ENCODE measurements around the gene CCRL2. TPM values are rescaled to one million over a fixed set of nuclear protein-coding genes. Genes with fewer than 3 reads are reported as not detected.

CCRL2 gene
- total RNA-seq, 4 donors from 2014 or later, result 13.5 to 21.2 (median 16.0) TPM; not detected in 1

DNA sequence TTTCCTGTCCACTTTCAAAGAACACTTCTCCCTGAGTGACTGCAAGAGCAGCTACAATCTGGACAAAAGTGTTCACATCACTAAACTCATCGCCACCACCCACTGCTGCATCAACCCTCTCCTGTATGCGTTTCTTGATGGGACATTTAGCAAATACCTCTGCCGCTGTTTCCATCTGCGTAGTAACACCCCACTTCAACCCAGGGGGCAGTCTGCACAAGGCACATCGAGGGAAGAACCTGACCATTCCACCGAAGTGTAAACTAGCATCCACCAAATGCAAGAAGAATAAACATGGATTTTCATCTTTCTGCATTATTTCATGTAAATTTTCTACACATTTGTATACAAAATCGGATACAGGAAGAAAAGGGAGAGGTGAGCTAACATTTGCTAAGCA is 1.8 kb downstream of the CCRL2 start:
- no peak overlapping the region for H3K27ac ChIP-seq
- no peaks in the 10 kb centered on the region for H3K9me3 ChIP-seq
- peaks cover 0 to 38% (median 8%) of the 10 kb centered on the region in 4 donors for H3K4me1 ChIP-seq
- TF ChIP-seq POLR2A (IDR thresholded peaks at IDR 0.05), result no peak
- TF ChIP-seq, protein P1, sequence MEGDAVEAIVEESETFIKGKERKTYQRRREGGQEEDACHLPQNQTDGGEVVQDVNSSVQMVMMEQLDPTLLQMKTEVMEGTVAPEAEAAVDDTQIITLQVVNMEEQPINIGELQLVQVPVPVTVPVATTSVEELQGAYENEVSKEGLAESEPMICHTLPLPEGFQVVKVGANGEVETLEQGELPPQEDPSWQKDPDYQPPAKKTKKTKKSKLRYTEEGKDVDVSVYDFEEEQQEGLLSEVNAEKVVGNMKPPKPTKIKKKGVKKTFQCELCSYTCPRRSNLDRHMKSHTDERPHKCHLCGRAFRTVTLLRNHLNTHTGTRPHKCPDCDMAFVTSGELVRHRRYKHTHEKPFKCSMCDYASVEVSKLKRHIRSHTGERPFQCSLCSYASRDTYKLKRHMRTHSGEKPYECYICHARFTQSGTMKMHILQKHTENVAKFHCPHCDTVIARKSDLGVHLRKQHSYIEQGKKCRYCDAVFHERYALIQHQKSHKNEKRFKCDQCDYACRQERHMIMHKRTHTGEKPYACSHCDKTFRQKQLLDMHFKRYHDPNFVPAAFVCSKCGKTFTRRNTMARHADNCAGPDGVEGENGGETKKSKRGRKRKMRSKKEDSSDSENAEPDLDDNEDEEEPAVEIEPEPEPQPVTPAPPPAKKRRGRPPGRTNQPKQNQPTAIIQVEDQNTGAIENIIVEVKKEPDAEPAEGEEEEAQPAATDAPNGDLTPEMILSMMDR (IDR thresholded peaks at IDR 0.05), result no peak
- no peak for DNase-seq
- no peaks in the 10 kb centered on the region for H3K36me3 ChIP-seq
- H3K27me3 ChIP-seq, result no peaks in the 10 kb centered on the region
- no peak overlapping the region for H3K4me3 ChIP-seq

DNA sequence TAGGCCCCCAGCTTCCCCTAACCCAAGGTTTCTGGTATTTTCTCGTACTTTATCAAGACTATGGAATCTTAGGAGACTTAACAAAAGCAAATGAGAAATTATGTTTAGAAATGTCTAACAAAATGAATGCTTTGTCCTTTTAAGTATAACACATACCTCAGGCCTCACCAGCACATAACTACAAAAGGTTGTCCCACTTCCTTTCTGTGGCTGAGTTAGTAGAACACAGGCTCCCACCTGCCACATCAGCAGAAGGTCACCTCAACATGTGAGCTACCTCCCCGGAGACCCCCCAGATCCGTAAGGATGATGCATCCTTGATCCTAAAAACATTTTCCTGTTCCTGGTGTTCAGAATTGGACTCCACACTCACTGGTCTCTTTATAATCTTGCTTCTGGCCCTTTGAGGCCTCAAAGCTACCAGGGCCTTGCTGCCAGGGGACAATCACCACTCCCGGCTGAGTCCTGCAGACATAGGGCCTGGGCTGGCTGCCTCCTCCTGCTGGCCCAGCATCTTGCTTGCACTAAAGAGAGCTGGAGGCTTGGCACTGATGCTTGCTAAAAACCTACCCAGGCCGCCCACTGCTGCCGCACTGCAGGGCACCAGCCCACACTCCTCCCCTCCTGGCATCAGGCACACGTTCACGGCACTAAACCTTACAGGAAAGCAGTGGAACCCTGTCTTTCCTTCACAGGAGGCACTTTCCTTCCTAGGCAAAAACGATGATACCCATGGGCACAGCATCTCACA is 2.9 kb downstream of the CCRL2 start:
- H3K4me3 ChIP-seq, result no peak overlapping the region
- no peak overlapping the region for H3K27ac ChIP-seq
- H3K4me1 ChIP-seq, result peaks cover 0 to 32% (median 8%) of the 10 kb centered on the region in 4 donors
- TF ChIP-seq POLR2A (IDR thresholded peaks at IDR 0.05), result no peak
- TF ChIP-seq, protein P1 (IDR thresholded peaks at IDR 0.05), result no peak
- no peak for DNase-seq
- H3K27me3 ChIP-seq, result no peaks in the 10 kb centered on the region
- no peaks in the 10 kb centered on the region for H3K36me3 ChIP-seq
- H3K9me3 ChIP-seq, result no peaks in the 10 kb centered on the region

DNA sequence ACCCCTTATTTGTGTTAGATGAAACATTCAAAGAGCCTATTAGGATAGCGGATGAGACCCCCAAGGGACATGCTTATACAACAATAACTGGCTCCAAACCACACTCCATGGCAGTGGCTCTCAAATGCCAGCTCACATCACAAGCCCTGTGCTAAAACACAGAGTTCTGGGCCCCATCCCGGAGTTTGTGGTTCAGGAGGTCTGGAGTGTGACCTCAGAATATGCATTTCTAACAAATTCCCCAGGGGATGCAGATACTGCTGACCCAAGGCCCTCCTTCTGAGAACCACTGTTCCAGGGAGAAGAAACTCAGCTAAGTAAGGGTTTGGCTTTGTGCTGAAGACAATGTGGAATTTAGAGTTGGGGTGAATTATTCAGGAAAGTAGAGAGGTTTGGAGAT is 3.6 kb downstream of the CCRL2 start:
- TF ChIP-seq, protein P1 (IDR thresholded peaks at IDR 0.05), result no peak
- no peak for TF ChIP-seq POLR2A (IDR thresholded peaks at IDR 0.05)
- Histone ChIP-seq H3K4me3 (no peak overlapping the region), H3K27me3 (no peaks in the 10 kb centered on the region), H3K4me1 (peaks cover 0 to 28% (median 8%) of the 10 kb centered on the region in 4 donors), H3K27ac (no peak overlapping the region), H3K9me3 (no peaks in the 10 kb centered on the region), H3K36me3 (no peaks in the 10 kb centered on the region)
- DNase-seq, result no peak

DNA sequence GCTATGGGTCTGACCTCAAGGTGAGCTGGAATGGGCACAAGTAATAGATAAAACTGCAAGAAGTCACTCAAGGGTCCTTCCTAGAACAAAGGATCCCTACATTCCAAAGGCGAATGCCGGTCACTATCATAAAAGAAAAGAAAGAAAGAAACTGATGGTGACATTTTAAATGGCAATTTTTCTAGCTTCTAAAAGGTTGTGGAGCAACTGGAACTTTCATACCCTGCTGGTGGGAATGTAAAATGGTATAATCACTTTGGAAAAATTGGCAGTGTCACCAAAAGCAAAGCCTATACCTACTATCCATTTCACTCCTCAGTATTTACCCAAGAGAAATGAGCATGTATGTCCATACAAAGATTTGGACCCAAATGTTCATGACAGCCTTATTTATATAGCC is 4.2 kb downstream of the CCRL2 start:
- TF ChIP-seq POLR2A (IDR thresholded peaks at IDR 0.05), result no peak
- TF ChIP-seq, protein P1 (IDR thresholded peaks at IDR 0.05), result no peak
- no peaks in the 10 kb centered on the region for H3K9me3 ChIP-seq
- no peak overlapping the region for H3K27ac ChIP-seq
- no peak overlapping the region for H3K4me3 ChIP-seq
- DNase-seq, result no peak
- H3K4me1 ChIP-seq, result peaks cover 0 to 28% (median 5%) of the 10 kb centered on the region in 4 donors
- no peaks in the 10 kb centered on the region for H3K27me3 ChIP-seq
- H3K36me3 ChIP-seq, result no peaks in the 10 kb centered on the region

DNA sequence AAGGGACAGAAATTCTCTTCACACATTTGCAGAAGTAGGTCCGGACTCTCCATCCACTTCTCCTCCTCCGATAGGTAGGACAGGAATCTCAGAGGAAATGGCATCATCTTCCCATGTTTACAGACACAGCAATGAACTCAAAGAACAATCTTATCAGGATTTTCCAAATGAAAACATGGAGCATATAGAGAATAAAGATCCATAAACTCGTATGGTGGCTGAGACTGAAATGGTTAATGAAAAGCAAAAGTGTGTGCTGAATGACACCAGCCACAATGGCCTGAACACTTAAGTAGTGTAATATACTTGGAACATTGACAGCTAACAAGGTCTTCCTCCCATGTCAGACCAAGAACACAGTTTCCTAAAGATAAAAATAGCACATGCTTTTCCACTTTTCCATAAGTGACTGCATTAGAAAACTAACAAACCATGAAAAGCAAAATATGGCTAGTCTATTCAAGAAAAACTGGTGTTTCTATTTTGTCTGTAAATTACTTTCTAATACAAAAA is 5.8 kb downstream of the CCRL2 start:
- Histone ChIP-seq H3K36me3 (no peaks in the 10 kb centered on the region), H3K4me1 (peaks cover 0 to 20% (median 0%) of the 10 kb centered on the region in 4 donors), H3K27ac (no peak overlapping the region), H3K4me3 (no peak overlapping the region), H3K27me3 (no peaks in the 10 kb centered on the region), H3K9me3 (no peaks in the 10 kb centered on the region)
- TF ChIP-seq POLR2A (IDR thresholded peaks at IDR 0.05), result no peak
- TF ChIP-seq, protein P1 (IDR thresholded peaks at IDR 0.05), result no peak
- no peak for DNase-seq
